HUES48 (cell line): ENCODE data around the gene CCND1.
A peak's percentile ranks its signal among the peaks of the same experiment; 100 is the strongest.

Experiments used
- H3K27ac ChIP-seq: one replicate; pipeline ENCODE4 v1.7.0; 2013; ENCODE audit warnings: low read depth, low read length, inconsistent platforms
- H3K27me3 ChIP-seq: 2 replicates; pipeline ENCODE4 v1.6.1; 2013; ENCODE audit warnings: mild to moderate bottlenecking, low read length; ENCODE audit not compliant: control insufficient read depth, insufficient read depth
- H3K36me3 ChIP-seq: 2 replicates; pipeline ENCODE4 v1.6.1; 2013; ENCODE audit warnings: low read length; ENCODE audit not compliant: control insufficient read depth, insufficient read depth
- H3K4me1 ChIP-seq: 2 replicates; pipeline ENCODE4 v1.6.1; 2013; ENCODE audit warnings: mild to moderate bottlenecking, low read length; ENCODE audit not compliant: control insufficient read depth, insufficient read depth
- H3K4me3 ChIP-seq: 2 replicates; pipeline ENCODE4 v1.5.1; 2013; ENCODE audit warnings: mild to moderate bottlenecking, low read depth, low read length
- H3K9ac ChIP-seq: 2 replicates; pipeline ENCODE4 v1.6.1; 2013; ENCODE audit warnings: mild to moderate bottlenecking, low read depth, low read length, moderate library complexity
- H3K9me3 ChIP-seq: 2 replicates; pipeline ENCODE4 v1.6.1; 2013; ENCODE audit warnings: low read length; ENCODE audit not compliant: control insufficient read depth, insufficient read depth

CCND1 gene

GRCh38 chr11:69635804-69636511 lies 5.0 kb upstream of the CCND1 start:
- Histone ChIP-seq H3K4me3 (peak overlapping the region; percentile 87), H3K9me3 (no peaks in the 10 kb centered on the region), H3K9ac (no peak overlapping the region), H3K27me3 (peaks cover 34% of the 10 kb centered on the region), H3K4me1 (0 out of 2 replicates have a peak, but pooled peaks cover 6% of the 10 kb centered on the region), H3K27ac (no peak overlapping the region), H3K36me3 (no peaks in the 10 kb centered on the region)

DNA sequence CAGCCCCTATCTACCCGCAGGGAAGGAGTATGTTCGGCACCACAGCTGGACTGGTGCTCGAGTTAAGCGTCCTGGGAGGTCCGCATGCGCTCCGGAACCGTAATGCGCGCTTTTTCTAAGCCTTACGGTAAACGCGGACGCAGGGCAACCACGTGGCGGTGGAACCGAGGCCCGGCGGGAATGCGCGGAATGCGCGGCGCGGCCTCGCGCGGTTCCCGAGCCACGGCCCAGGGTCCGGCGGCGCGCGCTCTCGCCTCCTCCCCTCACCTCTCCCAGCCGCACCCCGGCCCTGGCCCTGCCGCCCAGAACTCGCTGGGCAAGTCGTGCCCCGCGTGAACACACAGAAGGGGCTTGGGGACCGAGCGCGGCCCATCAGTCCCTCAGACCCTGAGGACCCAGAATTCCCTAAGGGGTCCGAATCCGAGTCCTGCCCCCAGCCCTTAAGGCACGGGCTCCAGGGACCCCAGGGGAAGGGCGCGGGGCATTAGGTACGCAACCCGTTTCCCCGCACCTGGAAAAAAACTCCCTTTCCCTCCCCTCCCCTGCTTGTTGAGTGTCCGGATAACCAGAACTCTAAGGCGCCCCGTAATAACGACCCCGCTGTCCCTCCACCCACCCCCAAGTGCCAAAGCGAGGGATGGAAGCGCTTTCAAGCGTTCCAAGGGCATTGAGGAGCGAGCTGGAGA lies 4.3 kb upstream of the CCND1 start:
- Histone ChIP-seq H3K4me3 (peak overlapping the region; percentile 87), H3K27me3 (peaks cover 34% of the 10 kb centered on the region), H3K9me3 (no peaks in the 10 kb centered on the region), H3K4me1 (0 out of 2 replicates have a peak, but pooled peaks cover 6% of the 10 kb centered on the region), H3K36me3 (no peaks in the 10 kb centered on the region), H3K27ac (no peak overlapping the region), H3K9ac (no peak overlapping the region)

DNA sequence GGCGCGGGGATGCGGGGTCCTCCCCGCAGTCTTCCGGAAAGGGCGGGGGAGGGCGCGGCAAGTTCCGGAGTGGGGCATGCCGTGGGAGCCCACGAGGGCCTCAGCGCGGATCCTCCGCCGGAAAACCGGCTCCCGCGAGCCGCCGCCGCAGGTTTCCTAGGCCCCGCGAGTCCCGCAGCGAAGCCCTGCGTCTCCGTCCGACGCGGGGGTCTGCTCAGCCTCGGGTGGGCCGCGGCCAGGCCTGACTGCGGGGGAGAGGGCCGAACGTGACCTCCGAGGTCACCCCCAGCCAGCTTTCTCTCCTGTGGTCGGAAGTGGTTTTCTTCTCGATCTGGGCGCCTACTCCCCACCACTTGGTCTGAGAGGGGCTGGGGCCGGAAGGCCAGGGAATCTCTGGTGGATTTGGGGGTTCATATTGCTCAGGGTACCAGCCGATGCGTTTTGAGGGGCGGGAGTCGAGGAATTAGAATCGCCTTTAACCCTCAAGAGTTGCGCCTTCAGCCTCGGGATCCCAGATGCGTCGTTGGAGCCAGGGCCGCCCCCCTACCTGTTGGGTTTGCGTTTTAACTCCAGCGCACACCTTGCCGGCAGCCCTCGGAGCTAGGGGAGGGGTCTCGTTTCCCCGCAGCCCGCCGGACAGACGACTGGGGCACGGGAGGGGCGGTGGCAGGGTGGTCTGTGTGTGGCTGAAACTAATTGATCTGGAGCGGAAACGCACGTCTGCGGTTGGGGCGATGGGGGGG lies 3.6 kb upstream of the CCND1 start:
- H3K27ac ChIP-seq = peak overlapping the region; percentile 92
- 0 out of 2 replicates have a peak, but pooled peaks cover 6% of the 10 kb centered on the region for H3K4me1 ChIP-seq

DNA sequence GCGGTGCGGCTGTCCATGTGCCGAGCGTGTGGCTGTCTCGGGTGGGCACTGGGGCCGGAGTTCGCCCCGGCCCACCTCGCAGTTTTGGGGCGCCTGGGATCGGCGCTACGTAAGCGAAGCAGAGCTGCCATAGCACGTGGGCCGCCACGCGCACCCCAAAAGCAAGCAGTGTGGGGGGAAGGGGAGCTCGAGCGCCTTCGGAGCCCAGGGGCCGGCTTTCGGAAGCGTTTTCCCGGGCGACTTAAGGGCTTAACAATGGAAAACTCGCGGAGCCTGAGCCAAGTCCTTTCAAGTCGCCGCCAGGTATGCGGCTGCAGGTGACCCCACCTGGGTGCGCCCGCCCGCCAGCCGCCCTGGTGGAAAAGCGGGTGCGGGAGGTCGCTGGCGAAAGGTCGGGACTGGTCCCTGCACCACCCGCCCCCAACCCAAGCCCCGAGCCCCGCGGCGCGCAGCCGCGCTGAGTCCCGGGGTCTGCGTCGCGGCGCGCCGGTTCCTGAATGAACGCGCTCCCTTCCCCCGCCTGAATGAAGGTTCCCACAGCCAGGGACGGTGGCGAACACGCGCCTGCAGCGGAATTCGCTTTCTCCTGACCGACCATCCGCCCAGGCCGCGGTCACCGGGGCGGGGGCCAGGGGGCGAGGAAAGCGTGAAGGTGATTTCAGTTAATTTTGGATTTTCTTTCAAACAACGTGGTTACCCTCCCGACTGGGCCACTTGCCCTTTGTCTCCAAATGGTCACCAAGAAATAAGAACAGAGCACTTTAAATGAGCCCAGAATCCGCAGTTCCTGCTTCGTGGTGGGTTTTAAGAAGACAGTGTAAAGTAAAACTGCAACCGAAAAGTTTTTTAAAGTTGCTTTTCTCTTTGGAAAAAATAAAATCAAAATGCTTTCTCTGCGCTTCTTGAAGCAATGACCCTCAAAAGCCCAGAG lies 2.8 kb upstream of the CCND1 start:
- Histone ChIP-seq H3K4me3 (peak overlapping the region; percentile 87), H3K27ac (peak overlapping the region; percentile 92), H3K27me3 (peaks cover 34% of the 10 kb centered on the region), H3K9ac (peak overlapping the region; percentile 77), H3K4me1 (0 out of 2 replicates have a peak, but pooled peaks cover 6% of the 10 kb centered on the region), H3K36me3 (no peaks in the 10 kb centered on the region), H3K9me3 (no peaks in the 10 kb centered on the region)

More for the DNA sequence above, 3.6 kb upstream of the CCND1 start:
- no peaks in the 10 kb centered on the region for H3K36me3 ChIP-seq
- H3K27me3 ChIP-seq = peaks cover 34% of the 10 kb centered on the region
- no peaks in the 10 kb centered on the region for H3K9me3 ChIP-seq
- peak overlapping the region; percentile 87 for H3K4me3 ChIP-seq
- H3K9ac ChIP-seq = peak overlapping the region; percentile 77

DNA sequence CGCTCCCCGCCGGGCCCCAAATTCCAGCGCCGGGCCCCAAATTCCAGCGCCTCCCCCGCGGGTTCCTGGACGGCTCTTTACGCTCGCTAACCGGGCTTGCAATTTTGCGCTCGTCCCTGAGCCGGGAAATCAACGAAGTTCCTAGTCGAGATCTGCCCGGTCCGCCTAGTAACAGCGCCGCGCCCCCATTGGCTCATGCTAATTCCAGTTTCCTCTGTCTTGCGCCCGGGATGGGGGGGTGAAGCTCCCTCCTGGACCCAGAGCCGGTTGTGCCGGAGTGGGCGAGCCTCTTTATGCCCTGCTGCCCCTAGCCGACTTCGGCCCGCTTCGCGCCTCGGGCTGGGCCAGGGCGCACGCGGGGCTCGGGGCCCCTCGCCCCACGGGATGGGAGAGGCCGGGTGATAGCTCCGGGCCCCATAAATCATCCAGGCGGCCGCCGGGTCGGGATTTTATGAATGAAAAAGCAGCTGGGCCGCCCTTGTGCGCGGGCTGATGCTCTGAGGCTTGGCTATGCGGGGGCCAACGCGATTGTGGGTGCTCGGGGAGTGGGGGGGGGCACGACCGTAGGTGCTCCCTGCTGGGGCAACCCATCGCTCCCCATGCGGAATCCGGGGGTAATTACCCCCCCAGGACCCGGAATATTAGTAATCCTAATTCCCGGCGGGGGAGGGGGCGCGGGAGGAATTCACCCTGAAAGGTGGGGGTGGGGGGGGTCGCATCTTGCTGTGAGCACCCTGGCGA lies 1.8 kb upstream of the CCND1 start:
- H3K9me3 ChIP-seq = no peaks in the 10 kb centered on the region
- peak overlapping the region; percentile 92 for H3K27ac ChIP-seq
- H3K4me1 ChIP-seq = peaks cover 12% of the 10 kb centered on the region
- peaks cover 6% of the 10 kb centered on the region for H3K36me3 ChIP-seq
- peak overlapping the region; percentile 77 for H3K9ac ChIP-seq
- peak overlapping the region; percentile 87 for H3K4me3 ChIP-seq
- peaks cover 34% of the 10 kb centered on the region for H3K27me3 ChIP-seq

- Histone ChIP-seq H3K4me1 (peaks cover 14% of the 10 kb centered on the region), H3K4me3 (peak overlapping the region; percentile 87), H3K36me3 (peaks cover 13% of the 10 kb centered on the region), H3K27me3 (peaks cover 34% of the 10 kb centered on the region), H3K9ac (peak overlapping the region; percentile 61; the same call in 1 of the 2 replicates), H3K27ac (no peak overlapping the region), H3K9me3 (no peaks in the 10 kb centered on the region)
Measured at GRCh38 chr11:69639831-69640230, 1.1 kb upstream of the CCND1 start.

- H3K27ac ChIP-seq = peak overlapping the region; percentile 71
- H3K9ac ChIP-seq = peak overlapping the region; percentile 61
- peak overlapping the region; percentile 87 for H3K4me3 ChIP-seq
- H3K4me1 ChIP-seq = peaks cover 14% of the 10 kb centered on the region
- H3K36me3 ChIP-seq = peaks cover 19% of the 10 kb centered on the region
- H3K27me3 ChIP-seq = peaks cover 31% of the 10 kb centered on the region
- no peaks in the 10 kb centered on the region for H3K9me3 ChIP-seq
Measured at GRCh38 chr11:69640260-69640994, 529 bp upstream of the CCND1 start.

DNA sequence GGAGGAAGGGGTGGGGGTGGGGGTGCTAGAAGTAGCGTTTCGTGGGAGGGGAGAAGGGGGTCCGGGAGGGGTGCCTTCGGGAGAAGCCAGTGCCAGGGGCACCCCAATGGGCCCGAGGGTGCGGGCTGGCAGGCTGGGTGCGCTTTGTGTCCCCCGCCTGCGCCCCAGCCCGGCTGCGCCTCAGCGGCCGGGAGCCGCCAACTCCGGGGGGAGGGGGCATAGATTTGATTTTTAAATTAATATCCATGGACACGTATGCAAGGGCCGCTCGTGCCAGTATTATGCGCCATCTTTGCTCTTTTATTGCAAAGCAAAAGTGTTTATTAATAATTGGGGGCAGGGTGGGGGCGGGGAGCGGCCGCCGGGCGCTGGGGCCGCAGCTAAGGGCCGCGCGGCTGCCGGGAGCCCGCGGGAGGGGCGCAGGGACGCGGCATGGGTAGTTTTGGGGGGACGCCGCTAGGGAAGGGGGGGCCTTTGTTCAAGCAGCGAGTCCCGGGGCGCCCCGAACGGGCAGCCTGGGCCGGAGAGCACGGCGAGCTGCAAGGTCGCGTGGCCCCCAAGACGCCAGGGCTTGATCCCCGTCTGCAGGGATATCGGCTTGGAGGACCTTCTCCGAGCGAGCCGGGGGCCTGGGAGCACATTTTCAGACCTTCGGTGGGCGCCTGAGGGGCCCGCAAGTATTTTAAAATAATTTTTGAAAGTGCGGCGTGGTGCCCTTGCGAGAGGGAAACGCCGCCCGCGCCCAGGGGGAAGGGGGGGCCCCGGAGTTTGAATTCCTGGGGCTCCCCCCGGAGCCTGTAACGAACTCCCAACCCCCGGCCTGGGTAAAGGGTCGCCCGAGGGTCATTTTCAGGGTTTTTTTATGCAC lies 959 bp downstream of the CCND1 start:
- peaks cover 16% of the 10 kb centered on the region for H3K27me3 ChIP-seq
- peak overlapping the region; percentile 87 for H3K9ac ChIP-seq
- H3K4me3 ChIP-seq = peak overlapping the region; percentile 87
- H3K9me3 ChIP-seq = no peaks in the 10 kb centered on the region
- H3K36me3 ChIP-seq = peaks cover 27% of the 10 kb centered on the region
- H3K27ac ChIP-seq = peak overlapping the region; percentile 83
- peaks cover 8% of the 10 kb centered on the region for H3K4me1 ChIP-seq

GRCh38 chr11:69642549-69642912 lies 1.6 kb downstream of the CCND1 start:
- peaks cover 10% of the 10 kb centered on the region for H3K27me3 ChIP-seq
- H3K36me3 ChIP-seq = peaks cover 33% of the 10 kb centered on the region
- H3K4me3 ChIP-seq = peak overlapping the region; percentile 87
- H3K9ac ChIP-seq = peak overlapping the region; percentile 87
- H3K9me3 ChIP-seq = no peaks in the 10 kb centered on the region
- peaks cover 8% of the 10 kb centered on the region for H3K4me1 ChIP-seq
- peak overlapping the region; percentile 20 for H3K27ac ChIP-seq
